ENCODE results near the gene HSPE1. TPM values are rescaled to one million over a fixed set of nuclear protein-coding genes. Genes with fewer than 3 reads are reported as not detected.

Gene HSPE1
- polyA plus RNA-seq, 5 donors, result 134 to 192 (median 161) TPM

DNA sequence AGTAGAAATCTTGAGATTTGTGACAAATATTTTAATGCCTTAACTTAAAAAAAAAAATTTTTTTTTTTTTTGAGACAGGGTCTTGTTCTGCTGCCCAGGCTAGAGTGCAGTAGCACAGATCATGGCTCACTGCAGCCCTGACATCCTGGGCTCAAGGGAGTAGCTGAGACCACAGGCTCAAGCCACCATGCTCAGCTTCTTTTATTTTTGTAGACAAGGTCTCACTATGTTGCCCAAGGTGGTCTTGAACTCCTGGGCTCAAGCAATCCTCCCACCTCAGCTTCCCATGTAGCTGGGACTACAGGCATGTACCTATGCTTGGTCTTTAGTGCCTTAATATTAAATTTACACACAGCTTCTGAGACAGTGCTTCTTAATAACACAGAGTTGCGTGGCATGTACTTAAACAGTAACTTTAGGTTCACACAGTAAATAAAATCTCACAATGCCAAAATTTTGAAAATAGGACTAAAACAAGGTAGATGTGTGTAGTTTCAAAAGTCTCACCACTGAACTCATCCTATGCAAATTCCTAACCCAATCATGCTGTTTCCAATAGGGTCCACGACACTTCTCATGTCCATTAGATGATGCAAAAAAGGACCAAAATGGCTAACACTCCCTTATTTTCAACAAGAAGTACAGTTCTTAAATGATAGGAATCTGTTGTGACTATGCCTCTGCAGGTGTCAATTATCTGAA is 4.6 kb upstream of the HSPE1 start:
- no peak for DNase-seq

DNA sequence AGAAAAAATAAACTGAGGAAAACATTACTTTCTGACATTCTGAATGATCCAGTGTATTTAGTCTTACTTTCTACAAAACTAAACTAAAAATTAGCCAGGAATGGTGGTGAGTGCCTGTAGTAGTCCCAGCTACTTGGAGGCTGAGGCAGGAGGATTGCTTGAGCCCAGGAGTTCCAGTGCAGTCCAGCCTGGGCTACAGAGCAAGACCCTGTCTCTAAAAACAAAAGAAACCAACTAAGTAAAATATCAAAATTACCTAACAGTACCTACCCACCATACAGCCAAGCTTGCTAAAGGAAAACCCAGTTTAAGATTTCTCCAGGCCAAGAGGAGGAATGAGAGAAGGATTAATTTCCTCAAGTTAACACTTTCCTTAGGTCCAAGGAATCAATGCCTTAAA is 3.5 kb upstream of the HSPE1 start:
- no peak for DNase-seq

DNA sequence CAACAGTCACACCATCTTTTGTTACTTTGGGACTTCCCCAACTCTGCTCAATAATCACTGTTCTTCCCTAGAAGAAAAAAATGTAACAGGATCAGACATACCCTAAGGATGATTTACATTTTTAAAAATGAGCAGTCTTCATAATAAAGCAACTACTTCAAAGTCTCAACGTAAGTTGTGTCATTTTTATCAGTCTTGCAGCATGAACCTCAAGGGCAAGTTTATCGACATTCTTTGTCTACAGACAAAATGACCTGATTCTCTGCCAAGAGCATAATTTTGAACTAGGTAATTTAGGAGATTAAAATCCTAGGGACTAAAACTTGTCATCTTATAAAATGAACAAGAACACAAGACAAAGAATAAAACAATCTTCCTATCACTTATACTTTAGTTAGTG is 2.9 kb upstream of the HSPE1 start:
- DNase-seq, result no peak

DNA sequence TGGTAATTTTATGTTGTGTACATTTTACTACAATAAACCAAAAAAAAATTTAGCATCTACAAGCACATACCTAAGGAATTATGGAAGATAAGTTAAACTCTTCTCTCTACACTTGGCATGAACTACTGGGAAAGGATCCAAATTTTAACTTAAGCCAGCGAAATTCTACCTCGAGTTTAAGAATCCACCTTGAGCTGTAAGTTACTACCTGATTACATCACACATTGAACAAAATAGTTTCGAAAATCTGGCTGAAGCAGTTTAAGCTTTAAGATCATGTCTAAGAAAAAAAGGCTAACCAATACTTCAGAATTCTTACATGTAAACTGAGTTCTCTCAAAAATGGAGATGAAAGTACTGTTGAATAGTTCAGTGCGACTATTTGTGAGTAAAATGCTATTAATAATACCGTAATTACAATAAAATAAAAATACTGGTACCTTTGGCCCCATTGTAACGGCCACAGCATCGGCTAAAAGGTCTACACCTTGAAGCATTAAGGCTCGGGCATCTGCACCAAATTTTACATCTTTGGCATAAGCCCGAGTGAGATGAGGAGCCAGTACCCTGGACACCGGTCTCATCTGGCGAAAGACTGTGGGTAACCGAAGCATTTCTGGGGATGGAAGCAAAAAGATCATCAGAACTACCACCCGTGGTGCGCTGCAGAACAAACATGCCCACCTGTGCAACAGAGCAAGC is 1.8 kb upstream of the HSPE1 start:
- no peak for DNase-seq

DNA sequence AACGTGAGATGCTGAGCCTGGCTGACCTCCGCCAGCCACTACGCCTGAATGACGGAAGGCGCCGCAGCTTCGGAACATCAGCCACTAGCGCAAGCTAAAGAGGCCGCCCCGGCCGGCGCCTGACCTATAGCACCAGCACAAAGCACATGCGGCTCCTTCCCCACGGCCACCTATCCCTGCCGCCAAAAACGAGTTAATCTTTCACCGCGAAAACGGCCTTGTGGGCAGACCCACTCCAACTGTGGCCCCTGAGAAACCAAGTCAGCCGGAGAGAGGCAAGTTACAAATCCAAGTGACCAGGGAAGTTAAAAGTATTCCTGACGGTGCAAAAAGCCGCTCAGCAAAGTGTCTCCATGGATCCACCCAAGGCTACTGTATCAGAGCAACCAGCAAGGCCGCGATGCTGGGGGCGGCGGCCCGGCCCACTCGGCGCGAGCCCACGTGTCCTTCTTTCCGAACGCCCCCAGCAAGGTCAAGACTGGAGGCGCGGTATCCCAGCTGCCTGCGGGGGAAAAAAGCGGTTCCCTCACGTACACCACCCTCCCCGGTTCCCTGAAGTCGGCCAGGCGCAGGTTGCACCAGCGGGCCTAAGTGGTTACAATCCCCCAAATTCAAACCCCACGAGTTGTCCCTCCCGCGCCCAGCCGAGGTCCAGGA is 1.1 kb upstream of the HSPE1 start:
- peak; percentile 49 to 53 for DNase-seq

DNA sequence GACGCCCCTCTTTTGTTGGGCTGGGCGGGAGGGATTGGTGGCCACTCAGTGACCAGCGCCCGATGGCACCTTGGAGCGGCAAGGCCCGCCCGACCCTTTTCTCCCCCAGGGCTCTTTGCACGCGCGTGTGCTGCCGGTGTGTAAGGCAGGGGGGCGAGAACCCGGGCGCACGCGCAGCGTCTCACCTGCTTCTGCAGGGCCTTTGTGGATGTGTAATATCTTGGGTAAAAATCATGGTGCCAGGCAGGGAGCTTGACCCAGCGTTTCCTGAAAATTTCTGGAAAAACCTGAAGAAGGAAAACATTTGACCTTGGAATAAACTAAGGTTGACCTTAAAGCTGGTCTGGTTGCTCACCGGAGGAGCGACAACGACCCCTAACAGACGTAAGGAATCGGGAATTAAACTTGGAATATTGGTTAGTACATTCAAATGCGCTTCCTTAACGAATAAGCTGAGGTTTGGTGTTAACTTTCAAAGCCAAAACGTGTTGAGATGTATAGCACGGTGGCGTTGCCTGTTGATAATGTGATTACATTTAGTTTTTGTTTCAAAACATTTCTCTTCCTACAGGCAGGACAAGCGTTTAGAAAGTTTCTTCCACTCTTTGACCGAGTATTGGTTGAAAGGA is 438 bp downstream of the HSPE1 start:
- DNase-seq, result no peak

DNA sequence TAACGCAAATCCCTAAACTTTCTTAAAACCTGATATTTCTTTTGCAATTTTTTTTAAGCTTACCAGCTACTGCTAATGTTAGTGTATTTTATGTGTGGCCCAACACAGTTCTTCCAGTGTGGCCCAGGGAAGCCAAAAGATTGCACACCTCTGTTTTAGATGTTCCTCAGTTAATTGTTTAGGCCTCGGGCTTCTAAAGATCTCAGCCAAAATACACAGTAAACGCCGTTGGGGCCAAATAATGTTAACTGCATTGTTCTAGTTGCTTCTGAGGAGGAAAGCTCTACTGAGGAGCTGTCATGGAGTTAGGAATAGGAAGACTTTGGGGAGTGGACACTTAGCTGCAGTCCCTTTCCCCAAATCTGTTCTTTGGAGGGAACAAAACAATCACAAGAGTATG is 2.0 kb downstream of the HSPE1 start:
- DNase-seq, result no peak

DNA sequence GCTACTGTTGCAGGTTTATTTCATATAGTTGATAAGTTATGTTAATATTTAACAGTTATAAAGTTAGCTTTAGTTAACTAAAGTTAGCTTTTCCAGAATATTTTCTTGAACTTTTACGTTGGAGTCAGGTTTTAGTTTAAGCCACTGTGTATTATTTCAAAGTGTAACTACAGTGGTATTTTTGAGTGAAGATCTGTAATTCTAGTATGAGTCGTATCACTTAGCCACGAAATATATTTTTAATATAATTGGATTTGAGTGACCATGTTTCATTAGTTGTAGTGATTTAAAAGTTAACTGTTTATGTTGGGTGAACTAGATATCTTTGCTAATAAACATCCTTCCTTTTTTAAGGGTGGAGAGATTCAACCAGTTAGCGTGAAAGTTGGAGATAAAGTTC is 2.5 kb downstream of the HSPE1 start:
- DNase-seq, result no peak

DNA sequence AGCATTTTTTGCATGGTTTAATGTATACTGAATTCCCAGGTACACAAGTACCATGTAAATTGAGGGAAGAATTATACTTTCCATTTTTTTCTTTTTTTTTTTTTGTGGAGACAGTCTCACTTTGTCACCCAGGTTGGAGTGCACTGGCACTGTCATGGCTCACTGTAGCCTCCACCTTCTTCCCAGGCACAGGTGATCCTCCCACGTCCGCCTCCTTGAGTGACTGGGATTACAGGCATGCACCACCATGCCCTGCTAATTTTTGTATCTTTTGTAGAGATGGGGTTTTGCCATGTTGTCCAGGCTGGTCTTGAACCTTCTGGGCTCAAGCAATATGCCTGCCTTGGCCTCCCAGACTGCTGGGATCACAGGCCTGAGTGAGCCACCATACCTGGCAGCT is 3.8 kb downstream of the HSPE1 start:
- DNase-seq, result no peak

DNA sequence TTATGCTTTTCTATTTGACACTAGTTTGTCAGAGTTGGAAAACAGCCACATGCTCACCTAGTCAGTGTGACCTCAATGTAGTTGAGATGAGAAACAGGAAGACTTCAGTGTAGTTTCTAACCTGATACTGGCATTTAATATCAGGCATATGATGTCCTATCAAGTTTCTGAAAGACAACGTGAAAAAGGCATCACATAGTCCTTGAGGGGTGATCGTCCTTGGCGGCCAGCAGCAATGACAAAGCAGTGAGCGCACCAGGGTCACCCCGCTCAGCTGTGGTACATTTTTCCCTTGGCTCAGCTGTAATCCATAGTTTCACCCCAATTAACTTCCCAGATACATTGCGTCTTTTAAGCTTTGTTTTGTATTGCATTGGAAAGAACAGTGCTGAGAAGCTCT is 4.3 kb downstream of the HSPE1 start:
- DNase-seq, result no peak

DNA sequence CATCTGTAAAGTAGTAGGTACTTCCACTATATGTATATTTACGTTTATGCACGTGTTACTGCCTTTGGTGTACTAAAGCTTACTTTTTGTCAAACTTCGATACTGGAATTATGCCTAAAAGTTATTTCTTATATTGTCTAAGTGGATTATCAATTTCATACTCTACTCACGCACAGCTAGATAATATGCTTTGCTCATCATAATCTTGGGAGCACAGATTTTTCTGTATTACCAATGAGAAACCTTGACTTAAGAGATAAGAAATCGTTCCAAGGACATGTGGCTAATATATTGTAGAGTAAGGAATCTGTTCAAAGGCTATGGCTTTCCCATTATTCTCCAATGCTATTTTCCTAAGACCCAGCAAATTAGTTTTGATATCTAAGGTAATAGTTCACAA is 6.5 kb downstream of the HSPE1 start:
- no peak for DNase-seq

DNA sequence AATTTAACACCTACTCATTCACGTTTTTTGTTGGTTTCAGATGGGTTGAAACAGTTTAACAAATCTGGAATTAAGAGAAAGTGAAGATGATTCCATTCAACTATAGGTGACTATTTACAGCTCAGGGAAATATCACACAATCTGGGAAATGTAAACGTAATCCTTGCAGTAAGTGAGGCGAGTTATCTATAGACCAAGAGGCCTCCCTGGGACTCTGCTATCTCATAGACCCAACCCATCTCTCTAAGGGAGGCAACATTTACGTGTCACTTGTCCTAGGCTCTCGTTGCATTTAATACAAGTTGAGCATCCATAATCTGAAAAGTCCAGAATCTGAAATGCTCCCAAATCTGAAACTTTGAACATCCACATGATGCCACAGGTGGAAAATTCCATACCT is 13.7 kb downstream of the HSPE1 start:
- DNase-seq, result no peak

DNA sequence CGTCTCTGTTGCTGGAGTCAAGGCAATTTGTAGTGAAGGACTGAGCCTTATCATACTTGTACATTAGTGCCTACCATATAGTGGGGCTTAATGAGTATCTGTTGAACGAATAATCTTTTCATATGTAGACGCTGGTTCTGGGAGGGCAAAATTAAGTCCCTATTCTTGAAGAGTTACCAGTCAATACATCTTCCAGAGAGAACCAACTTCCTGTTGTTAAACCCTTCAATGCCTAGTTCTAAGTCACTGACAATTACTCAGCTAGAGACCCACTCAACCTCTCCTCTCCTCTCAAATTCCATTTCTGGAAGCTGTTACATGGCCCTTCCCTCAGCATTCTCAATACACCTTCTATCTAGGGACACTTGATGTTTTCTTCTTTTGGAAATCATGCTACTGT is 14.6 kb downstream of the HSPE1 start:
- no peak for DNase-seq

DNA sequence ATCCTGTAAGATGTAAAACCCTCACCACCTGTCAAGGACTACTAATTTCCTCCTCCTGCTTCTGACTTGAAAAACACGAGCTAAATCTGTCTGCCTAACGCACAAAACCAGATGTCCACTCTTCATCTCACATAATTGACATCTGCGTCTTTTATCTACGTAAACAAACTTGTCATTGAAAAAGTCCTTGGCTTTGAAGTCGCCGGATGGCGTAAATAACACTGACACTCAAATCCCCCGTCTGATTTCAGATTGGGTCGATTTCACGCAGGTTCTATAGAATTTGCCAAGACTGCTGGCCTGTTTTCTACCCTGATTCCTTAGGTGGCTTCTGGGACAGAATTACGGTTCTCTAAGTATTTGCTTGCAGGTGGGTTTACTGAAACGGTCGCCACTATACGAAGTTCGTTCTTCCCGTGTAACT is 15.1 kb downstream of the HSPE1 start:
- DNase-seq, result peak; percentile 72 to 78

DNA sequence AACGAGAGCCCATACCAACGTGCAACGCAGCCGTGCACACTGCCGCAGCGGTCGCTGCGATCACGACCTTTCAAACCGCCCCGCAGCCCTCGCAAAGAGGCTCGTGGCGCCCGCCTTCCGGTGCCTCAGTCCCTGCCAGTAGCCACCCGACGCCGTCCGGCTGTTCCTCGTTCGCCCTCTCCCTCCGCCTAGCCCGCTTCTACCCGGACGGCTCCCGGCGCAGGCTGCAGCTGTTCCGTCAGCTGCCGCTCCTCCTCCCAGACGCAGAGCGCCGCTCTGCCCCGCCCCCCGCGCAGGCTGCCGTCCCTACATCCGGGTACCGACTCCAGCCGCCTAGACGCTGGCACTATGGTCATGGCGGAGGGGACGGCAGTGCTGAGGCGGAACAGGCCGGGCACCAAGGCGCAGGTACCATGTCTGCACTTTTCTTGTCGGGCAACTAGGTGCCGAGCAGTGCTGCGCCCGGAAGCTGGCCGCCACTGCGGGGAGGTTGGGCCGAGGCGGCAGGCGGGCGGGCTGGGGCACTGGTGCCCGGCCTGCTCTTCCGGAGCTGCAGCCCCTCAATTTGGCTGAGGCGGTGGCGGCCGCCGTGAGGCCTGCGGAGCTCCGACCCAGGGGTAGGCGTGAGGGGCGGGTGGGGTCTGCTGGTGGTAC is 15.7 kb downstream of the HSPE1 start, which contains the start of gene MOB4:
Gene MOB4, plus strand, starts transcription at position 328 of the 654 bp plus-strand sequence. Its CDS starts 21 bp downstream, at position 349.
- peak; percentile 96 to 97 for DNase-seq

DNA sequence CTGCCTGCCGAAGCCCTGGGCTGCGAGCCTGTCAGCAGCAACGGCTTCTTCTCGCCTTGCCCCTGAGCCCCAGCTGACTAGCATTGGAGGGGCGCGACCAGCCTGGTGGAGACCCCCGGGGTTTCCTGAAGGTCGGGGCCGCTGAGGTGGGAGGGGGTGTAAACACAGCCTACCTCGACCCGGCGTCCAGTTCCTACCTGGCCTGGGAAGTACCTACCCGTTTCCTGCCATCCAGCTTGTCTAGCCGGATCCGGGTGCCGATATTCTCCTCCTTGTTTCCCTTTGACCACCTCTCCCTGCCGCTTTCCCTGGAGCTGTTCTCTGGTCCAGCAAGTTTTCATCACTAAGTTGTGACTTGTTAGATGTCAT is 16.2 kb downstream of the HSPE1 start:
- no peak for DNase-seq

DNA sequence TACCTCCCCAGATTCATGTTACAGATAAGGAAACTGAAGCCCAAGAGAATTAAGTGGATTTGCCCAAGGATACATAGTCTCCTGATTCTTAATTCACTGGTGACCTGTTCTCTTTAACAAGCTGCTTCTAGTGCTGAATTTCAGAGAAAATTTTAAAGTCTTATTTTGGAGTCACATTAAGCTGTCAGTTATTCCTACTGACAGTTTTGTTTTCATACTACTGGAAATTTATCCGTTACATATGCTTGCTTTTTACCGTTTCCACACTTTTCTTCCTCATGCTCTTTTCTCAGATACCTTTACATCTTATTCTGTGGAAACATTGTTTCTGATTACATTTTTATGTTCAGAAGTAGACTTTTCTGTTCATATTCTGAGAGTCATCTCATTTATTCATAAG is 17.0 kb downstream of the HSPE1 start:
- no peak for DNase-seq

DNA sequence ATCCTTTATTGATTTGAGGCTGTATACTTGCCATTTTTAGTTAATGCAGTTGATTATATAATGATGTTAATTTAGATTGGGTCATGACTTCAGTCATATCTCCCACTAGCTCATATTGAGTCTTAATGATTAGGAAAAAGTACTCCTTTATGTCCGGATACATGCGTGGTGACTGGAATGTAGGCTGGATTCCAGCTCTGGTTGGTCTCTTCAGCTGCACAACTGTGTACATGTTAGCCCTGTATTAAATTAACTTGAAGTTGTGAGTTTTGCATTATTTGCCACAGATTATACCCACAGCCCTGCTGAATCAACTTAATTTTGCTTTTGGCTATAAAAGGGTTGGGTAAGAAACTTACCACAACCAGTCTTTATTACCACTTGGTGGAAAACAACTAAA is 38.2 kb downstream of the HSPE1 start:
- peak in 1 of 2 donors; percentile 22 for DNase-seq

DNA sequence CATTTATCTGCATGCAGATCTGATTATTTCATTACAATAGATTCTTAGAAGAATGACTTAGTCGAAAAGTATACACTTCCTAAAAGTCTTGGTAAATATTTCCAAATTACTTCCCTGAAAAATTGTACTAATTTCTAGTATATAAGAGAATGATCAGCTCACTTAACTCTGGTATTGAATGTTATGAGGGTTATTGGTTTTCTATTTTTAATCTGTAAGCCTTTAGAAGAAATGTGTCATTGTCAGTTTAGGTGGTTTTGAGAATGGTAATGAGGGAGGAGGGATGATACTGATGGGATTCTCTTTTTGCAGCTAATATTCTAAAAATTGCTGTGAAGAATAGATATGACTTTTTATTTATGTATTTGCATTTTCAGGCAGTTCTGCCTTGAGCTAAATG is 39.6 kb downstream of the HSPE1 start:
- DNase-seq, result no peak

DNA sequence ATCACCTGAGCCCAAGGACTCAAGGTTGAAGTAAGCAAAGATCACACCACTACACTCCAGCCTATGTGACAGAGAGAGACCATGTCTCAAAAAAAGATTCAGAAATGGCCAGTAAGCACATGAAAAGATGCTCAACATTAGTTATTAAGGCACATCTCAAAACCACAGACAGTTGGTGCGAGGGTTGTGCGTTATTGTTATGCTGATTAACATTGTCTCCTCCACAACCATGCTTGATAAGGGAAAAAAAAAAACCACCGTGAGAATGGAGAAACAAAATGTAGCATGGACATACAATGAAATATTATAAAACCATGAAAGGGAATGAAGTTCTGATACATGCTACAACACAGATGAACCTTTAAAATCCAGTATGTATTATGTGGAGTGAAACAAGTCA is 43.0 kb downstream of the HSPE1 start:
- DNase-seq, result no peak

DNA sequence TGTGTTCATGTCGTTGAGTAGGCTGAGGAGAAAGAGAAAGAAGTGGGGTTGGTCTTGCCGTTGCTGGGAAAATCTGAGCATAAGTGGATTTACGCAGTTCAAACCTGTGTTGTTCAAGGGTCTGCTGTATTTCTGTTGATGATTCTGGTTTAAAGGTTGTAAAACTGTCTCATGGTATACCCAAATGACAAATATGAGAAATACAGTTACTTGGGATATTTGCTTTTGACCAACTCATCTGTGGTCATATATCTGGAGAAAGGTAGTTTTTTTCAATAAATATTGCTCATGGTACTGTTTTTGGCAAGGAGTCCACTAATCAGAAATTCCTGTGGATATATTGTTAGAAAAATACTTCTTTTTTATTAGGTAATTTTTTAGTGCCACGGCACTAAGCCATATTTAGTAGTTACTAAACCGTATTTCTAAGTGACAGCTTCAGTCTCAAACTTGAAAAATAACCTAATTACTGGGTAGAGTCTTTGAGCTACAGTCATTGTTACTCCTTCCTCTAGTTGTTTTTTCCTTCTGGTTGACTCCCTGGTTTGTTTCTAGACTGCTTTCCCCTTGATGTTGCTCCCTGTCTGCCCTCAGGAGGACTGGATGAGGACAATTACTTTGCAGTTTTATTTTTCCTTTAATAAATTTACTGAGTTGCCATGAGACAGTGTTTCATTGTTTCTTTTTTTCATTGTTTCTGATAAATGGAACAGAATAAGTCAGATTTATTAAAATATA is 47.2 kb downstream of the HSPE1 start:
- no peak for DNase-seq

Data from right lung (tissue), 5 donors.